HG03565 (cell line): ENCODE results near the gene PTBP1.
"Not testable (repeated sequence)": the region's sequence is repeated elsewhere in the genome, so short reads cannot be mapped to it uniquely, and the experiment has no call there.

Experiments
- ATAC-seq: cut with Tn5 transposase; IDR thresholded peaks from one replicate; pipeline ENCODE4 v1.9.1; 2021; ENCODE audit warnings: mild to moderate bottlenecking, moderate library complexity; ENCODE audit not compliant: unreplicated experiment

The PTBP1 gene

GRCh38 chr19:824885-825284 lies 27.6 kb downstream of the PTBP1 start:
- ATAC-seq = no peak

- no peak for ATAC-seq
Measured at GRCh38 chr19:825897-826644, 28.8 kb downstream of the PTBP1 start.

DNA sequence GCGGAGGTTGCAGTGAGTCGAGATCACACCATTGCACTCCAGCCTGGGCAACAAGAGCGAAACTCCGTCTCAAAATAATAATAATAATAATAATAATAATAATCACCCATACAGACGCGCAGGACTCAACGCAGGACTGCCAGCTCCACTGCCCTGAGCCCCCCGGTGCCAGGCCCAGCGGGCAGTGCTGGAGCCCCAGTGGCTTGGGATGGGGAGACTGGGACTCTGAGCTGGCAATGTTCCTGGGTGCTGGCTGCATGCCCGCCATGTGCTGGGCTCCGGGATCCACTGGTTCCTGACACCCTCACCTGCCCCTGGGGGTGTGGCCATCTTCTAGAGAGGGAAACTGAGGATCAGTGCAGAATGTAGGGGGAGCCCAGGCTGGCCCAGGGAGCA lies 30.1 kb downstream of the PTBP1 start:
- ATAC-seq = no peak

DNA sequence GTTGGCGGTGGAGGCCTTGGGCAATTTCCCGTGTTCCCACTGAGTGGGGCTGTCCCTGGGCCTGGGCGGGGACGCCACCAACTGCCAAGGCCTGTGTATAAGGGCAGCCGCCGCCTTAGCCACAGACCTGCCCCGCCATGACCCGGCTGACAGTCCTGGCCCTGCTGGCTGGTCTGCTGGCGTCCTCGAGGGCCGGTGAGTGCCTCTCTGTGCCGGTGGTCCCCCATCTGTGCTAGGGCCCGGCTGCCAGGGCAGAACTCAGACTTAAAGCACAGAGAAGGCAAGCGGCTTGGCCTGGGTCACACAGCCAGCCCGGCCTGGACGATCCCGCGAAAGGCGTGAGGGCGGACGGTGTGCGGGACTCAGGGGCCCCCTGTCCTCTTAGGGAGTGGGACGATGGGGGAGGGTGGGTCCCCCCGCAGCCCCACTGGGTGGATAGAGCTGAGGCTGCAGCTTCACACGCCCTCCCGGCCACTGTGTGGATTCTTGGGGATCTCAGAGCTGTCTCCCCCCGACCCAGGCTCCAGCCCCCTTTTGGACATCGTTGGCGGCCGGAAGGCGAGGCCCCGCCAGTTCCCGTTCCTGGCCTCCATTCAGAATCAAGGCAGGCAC lies 30.6 kb downstream of the PTBP1 start, which contains the start of gene AZU1:
AZU1 (plus strand) TSS at position 128 of the 612 bp plus-strand sequence; CDS start at position 138, 10 bp downstream.
- ATAC-seq = no peak

- no peak for ATAC-seq
Measured at GRCh38 chr19:829129-829758, 32.0 kb downstream of the PTBP1 start.

DNA sequence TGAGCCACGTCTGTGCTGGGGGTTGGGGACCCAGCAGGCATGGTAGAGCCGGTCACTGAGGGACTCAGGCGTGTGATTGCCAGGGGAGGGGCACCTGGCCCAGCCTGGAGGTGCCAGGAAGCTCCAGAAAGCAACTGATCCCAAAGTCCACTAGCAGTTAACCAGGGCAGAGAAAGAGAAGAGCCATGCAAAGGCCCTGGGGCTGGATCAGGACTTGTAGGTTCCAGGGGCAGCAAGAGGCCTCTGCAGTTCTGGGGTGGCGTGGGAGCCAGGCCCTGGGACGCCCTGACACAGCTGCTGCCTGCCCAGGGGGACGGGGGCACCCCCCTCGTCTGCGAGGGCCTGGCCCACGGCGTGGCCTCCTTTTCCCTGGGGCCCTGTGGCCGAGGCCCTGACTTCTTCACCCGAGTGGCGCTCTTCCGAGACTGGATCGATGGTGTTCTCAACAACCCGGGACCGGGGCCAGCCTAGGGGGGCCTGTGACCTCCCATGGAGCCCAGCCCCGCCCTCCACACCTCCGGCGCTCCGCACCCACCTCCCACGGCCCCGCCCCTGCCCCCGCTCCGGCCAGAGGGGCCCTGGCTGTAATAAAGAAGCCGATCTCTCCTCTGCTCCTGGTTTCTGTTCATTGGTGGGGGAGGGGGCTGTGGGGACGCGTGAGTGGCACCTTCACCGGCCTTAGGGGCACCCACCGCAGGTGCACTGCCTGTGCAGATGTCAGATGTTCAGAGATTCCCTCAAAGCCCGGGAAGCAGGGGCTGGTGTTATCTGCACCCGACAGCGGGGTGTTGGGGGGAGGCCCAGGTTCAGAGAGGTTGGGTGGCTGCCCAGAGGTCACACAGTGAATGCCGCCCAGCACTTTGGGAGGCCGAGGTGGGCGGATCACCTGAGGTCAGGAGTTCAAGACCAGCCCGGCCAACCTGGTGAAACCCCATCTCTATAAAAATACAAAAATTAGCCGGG lies 34.4 kb downstream of the PTBP1 start:
- ATAC-seq = no peak

- ATAC-seq = no peak
Measured at GRCh38 chr19:834216-834615, 37.0 kb downstream of the PTBP1 start.

DNA sequence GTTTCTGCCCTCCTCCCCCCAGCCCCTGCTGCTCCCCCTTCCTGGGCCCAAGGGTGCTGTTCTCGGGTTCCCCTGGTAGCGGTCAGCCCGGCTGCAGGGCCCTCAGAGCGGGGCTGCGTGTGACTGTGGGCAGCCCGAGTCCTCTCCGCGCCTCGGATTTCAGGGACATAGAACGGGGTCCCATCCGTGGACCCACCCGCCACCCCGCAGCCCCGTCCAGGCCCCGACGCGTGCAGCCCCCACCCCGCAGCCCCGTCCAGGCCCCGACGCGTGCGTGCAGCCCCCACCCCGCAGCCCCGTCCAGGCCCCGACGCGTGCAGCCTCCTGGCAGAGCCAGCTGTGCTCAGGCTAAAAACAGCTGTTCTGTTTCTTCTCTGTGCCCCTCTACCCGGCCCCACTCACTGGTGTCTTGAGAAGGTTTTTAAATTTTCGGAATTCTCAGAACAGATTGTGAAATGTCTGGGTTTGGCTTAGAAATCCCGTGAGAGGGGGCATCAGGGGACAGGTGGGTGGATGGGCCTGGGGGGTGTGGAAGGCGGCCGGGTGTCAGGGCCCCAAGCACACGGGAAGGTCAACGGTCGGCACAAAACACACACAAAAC lies 38.1 kb downstream of the PTBP1 start:
- no peak for ATAC-seq

DNA sequence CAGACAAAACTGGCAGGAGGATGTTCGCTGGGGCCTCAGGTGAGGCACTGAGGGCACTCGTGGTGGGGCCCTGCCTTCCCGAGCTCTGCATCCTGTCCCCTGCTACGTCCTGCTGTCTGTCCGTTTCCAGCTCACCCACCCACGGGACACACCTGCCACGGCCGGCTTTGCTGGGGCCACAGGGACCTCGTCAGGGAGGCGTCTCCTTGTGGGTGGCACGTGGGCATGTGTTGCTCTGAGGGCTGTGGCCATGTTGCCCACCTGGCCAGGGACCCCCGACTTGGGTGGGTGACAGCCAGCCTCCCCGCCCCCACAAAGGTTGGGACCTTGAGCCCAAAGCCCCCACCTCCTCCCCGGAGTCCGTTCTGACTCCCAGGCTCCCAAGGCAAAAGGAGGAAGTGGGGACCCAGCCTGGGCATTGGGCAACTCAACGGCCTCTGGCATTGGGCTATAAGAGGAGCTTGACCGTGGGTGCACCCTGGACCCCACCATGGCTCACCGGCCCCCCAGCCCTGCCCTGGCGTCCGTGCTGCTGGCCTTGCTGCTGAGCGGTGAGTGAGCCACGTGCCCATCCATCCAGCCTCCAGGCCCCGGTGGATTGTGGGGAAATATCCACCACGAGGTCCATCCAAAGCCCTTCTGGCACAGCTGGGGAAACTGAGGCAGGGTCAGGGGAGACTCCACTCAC lies 43.4 kb downstream of the PTBP1 start, which contains the start of gene PRTN3:
PRTN3 (plus strand) TSS at position 481 of the 688 bp plus-strand sequence; CDS start at position 491, 10 bp downstream.
- ATAC-seq = no peak

- not testable (repeated sequence) for ATAC-seq
Measured at GRCh38 chr19:842802-843179, 45.5 kb downstream of the PTBP1 start.

DNA sequence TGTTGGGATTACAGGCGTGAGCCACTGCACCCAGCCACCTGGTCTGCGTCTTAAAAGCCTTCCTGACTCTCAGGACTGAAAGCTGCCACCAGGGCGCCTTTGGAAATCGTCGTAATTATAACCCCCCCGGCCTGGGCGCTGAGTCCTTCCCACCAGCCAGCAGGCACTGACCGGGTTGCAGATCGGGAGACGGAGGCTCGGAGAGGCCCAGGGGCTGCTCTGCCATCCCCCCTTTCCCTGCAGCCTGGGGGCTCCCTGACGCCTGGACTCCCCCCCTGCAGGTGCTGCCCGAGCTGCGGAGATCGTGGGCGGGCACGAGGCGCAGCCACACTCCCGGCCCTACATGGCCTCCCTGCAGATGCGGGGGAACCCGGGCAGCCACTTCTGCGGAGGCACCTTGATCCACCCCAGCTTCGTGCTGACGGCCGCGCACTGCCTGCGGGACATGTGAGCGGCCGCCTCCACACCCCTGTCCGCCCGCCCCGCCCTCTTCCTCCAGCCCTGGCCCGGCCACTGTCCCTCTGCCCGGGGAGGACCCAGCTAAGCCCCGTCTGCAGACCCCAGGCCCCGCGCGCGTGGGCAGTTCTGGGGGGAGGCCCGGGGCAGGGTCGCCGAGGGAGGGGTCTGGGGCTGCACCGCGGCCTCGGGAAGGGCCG lies 46.1 kb downstream of the PTBP1 start:
- no peak for ATAC-seq

DNA sequence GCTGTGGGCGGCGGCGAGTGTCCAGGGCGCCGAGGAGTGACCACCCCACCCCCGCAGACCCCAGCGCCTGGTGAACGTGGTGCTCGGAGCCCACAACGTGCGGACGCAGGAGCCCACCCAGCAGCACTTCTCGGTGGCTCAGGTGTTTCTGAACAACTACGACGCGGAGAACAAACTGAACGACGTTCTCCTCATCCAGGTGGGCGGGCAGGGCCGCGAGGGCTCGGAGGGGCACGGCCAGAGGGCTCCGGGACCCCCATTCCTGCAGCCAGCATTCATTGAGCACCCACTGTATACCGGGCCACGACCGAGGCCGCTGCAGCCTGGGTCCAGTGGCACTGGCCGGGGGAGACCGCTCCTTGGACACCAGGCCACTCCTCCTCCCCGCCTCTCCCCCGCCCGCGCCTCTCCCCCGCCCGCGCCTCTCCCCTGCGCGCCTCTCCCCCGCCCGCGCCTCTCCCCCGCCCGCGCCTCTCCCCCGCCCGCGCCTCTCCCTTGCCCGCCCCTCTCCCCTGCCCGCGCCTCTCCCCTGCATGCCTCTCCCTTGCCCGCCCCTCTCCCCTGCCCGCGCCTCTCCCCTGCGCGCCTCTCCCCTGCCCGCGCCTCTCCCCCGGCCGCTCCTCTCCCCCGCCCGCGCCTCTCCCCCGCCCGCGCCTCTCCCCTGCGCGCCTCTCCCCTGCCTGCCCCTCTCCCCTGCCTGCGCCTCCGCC lies 46.7 kb downstream of the PTBP1 start:
- no peak for ATAC-seq

DNA sequence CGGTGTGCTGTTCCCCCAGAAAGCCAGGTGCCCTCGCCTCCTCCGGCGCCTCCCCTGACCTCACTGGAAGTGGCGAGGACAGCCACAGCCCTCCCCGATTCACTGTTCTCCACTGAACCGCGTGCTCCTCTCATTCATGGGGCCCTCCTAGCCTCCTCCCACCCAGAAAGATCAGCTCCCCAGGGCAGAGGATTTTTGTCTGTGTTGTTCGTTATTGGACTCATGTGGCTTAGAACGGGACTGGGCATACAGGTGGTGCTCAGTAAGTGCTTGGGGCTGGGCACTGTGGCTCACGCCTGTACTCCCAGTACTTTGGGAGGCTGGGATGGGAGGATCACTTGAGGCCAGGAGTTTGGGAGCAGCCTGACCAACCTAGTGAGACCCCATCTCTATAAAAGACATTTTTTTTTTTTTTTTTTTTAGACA lies 47.3 kb downstream of the PTBP1 start:
- no peak for ATAC-seq

- ATAC-seq = no peak
Measured at GRCh38 chr19:845707-846521, 48.7 kb downstream of the PTBP1 start.

DNA sequence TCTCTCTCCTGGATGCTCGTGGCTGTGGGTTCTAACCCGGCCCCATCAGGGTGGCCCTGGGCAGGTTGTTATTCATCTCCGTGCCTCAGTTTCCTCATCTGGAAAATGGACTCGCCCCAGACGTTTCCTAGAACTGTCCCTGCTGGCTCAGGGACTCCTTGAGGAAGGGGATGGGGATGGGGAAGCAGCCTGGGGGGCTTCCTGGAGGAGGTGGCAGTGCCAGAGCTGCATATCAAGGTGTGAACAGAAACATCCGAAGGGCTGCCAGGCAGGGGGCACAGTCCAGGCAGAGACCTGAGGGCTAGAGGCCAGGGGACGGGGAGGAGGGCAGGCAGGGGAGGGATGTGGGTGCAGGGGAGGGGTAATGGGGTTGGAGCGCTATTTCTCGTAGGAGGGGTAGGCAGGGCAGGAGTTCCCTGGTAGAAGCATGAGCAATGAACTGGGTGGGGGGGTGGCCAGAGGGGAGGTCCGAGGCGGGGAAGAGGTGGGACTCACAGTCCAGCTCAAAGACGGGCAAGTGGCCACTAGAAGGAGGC lies 51.2 kb downstream of the PTBP1 start:
- ATAC-seq = no peak

DNA sequence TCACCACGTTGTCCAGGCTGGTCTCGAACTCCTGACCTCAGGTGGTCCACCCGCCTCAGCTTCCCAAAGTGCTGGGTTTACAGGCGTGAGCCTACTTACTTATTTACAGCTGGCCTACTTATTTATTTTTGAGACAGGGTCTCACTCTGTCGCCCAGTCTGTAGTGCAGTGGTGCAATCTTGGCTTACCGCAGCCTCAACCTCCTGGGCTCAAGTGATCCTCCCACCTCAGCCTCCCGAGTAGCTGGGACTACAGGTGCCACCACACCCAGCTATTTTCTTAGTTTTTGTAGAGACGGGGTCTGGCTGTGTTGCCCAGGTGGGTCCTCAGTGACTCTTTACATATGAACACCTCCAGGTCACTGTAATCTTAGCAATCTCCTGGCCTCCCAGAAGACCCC lies 51.9 kb downstream of the PTBP1 start:
- ATAC-seq = not testable (repeated sequence)

- ATAC-seq = no peak
Measured at GRCh38 chr19:850221-850978, 53.1 kb downstream of the PTBP1 start.
